Sigmoid colon (tissue), 4 donors: ENCODE results near the gene SIPA1.

Experiments used
- CTCF ChIP-seq, 4 experiments: fragments of 450-650 bp in 3 of 4; fragments of 200-600 bp in 1 of 4; IDR thresholded peaks; one replicate each; pipeline ENCODE4 v1.5.1; 2016 to 2019; ENCODE audit warnings: antibody characterized with exemption in 4 of 4, mild to moderate bottlenecking in 3 of 4, moderate library complexity in 2 of 4
- EP300 ChIP-seq, 4 donors: sonication (generic); formaldehyde crosslinking; IDR thresholded peaks; one replicate each; pipeline ENCODE4 v1.6.1; 2017; ENCODE audit warnings: antibody characterized with exemption in 4 of 4
- POLR2A ChIP-seq, 2 donors: fragments of 450-650 bp; IDR thresholded peaks; one replicate each; pipeline ENCODE4 v1.6.1; 2016; ENCODE audit warnings: antibody characterized with exemption in 2 of 2, mild to moderate bottlenecking in 2 of 2, moderate library complexity in 2 of 2
- POLR2AphosphoS5 ChIP-seq, 4 donors: sonication (generic); formaldehyde crosslinking; IDR thresholded peaks; one replicate each; pipeline ENCODE4 v1.6.1; 2017; ENCODE audit warnings: antibody characterized with exemption in 4 of 4

DNA sequence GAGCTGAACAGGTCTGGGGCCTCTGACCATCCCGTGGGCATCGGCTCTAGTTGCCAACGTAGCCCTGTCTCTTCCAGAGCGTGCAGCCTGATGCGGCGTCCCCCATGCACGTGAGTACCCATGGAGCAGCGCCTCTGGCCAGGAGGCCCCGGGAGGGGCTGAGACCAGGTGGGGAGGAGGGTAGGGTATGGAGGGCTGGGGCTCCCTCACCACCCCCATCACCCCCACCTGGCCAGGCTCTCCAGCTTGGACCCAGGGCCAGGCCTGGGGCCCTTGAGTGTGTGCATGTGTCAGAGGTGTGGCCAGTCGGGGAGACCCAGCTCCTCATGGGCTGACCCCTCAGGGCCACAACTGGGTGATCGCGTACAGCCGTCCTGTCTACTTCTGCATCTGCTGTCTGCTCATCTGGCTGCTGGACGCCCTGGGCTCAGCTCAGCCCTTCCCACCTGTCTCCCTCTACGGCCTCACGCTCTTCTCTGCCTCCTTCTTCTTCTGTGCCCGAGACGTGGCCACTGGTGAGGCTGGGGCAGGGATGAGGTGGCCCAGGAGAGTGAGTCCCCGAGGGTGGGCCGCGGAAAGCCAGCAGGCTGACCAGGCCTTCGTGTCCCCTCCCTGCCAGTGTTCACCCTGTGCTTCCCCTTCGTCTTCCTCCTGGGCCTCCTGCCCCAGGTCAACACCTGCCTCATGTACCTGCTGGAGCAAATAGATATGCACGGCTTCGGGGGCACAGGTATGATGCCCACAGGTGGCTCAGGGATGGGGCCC, 13.9 kb upstream of the SIPA1 start:
- TF ChIP-seq CTCF (IDR thresholded peaks at IDR 0.05) (no peak), POLR2A (IDR thresholded peaks at IDR 0.05) (no peak), EP300 (IDR thresholded peaks at IDR 0.05) (no peak), POLR2AphosphoS5 (IDR thresholded peaks at IDR 0.05) (no peak)
